MM.1S (cell line): ENCODE measurements around the gene PLCG2.

ENCODE experiments used
- CTCF ChIP-seq: fragments of 300-600 bp; sonication (generic); IDR thresholded peaks from 2 replicates; pipeline ENCODE4 v1.5.1; 2016; ENCODE audit warnings: antibody characterized with exemption, low read length, mixed read lengths
- EZH2 ChIP-seq: fragments of 300-600 bp; sonication (generic); optimal IDR thresholded peaks from 2 replicates; pipeline ENCODE3; 2017; ENCODE audit warnings: low read depth, mild to moderate bottlenecking, antibody characterized with exemption, low read length, mixed read lengths
- EZH2phosphoT487 ChIP-seq: fragments of 300-600 bp; sonication (generic); IDR thresholded peaks from 2 replicates; pipeline ENCODE4 v1.6.1; 2018; ENCODE audit warnings: antibody characterized with exemption, low read length

DNA sequence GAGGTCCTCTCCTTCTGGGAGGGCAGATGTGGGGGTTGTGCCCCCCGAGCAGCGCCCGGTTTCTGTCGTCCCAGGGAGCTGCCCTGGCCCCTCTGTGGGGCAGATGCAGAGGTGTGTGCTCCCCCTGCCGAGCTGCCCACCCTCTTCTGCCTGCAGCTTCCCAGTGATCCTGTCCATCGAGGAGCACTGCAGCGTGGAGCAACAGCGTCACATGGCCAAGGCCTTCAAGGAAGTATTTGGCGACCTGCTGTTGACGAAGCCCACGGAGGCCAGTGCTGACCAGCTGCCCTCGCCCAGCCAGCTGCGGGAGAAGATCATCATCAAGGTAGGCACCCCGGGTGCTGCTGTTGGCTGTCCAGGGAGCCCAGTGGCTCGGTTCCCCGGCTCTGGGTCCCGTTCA, 121.4 kb downstream of the PLCG2 start:
- no peak for TF ChIP-seq EZH2
- no peak for TF ChIP-seq EZH2phosphoT487
- TF ChIP-seq CTCF = no peak
